SK-N-SH (cell line): Measurements from ENCODE around the gene TRPC4.

Experiments
- RCOR1 ChIP-seq: fragments of 150-350 bp; IDR thresholded peaks from 2 replicates; pipeline ENCODE4 v1.6.1; 2017; ENCODE audit warnings: antibody characterized with exemption, low read length
- TF ChIP-seq, protein P1 (sequence below): fragments of 200-600 bp; sonication (generic); IDR thresholded peaks from 2 replicates; pipeline ENCODE4 v1.6.1; 2017; ENCODE audit warnings: antibody characterized with exemption, mild to moderate bottlenecking, moderate library complexity

DNA sequence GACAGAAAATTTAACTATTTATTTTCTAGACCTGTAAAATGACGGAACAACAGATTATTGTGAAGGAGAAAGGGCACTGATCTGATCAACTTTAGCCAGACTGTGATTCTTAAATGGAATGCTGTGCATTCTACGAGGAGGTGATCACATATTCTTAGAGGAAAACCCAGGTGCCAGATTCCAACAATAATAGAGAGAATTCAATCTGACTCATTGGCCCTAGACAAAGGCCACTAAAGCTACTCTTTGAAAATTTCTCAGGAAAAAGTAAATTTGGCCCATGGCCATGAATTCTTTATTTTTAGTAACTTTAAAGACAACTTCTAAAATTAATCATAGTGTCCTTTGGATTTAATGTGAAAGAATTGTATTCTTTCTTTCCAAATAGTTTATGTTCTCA, 212.4 kb downstream of the TRPC4 start:
- TF ChIP-seq, protein P1, sequence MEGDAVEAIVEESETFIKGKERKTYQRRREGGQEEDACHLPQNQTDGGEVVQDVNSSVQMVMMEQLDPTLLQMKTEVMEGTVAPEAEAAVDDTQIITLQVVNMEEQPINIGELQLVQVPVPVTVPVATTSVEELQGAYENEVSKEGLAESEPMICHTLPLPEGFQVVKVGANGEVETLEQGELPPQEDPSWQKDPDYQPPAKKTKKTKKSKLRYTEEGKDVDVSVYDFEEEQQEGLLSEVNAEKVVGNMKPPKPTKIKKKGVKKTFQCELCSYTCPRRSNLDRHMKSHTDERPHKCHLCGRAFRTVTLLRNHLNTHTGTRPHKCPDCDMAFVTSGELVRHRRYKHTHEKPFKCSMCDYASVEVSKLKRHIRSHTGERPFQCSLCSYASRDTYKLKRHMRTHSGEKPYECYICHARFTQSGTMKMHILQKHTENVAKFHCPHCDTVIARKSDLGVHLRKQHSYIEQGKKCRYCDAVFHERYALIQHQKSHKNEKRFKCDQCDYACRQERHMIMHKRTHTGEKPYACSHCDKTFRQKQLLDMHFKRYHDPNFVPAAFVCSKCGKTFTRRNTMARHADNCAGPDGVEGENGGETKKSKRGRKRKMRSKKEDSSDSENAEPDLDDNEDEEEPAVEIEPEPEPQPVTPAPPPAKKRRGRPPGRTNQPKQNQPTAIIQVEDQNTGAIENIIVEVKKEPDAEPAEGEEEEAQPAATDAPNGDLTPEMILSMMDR, result no peak
- no peak for TF ChIP-seq RCOR1
